ENCODE measurements around the gene NCOA7. TPM values are rescaled to one million over a fixed set of nuclear protein-coding genes. Genes with fewer than 3 reads are reported as not detected.
"Not testable (repeated sequence)": the region's sequence is repeated elsewhere in the genome, so short reads cannot be mapped to it uniquely, and the experiment has no call there.

Gene NCOA7
- total RNA-seq, 1 donor from 2014 or later: 33.4 TPM

- ATAC-seq (ENCODE audit: low read depth): no peak
- intact Hi-C loops (cut with micrococcal nuclease): loop anchor here (5.0 kb wide), 3 partner anchors 254 to 1964 kb away; partner anchors contain the start of genes NKAIN2 and TPD52L1
- H3K4me3 Mint-ChIP-seq: no peak overlapping the region
- H3K4me1 Mint-ChIP-seq: peaks cover 3% of the 10 kb centered on the region
- H3K27ac Mint-ChIP-seq: no peak overlapping the region
- no peak for TF ChIP-seq CTCF (IDR thresholded peaks at IDR 0.05)
- H3K36me3 Mint-ChIP-seq (ENCODE audit: low read depth): no peaks in the 10 kb centered on the region
- H3K9me3 Mint-ChIP-seq: no peaks in the 10 kb centered on the region
- peaks cover 24% of the 10 kb centered on the region for H3K27me3 Mint-ChIP-seq
- no peak for DNase-seq
- CTCF ChIA-PET: interaction anchor here (2.8 to 4.8 kb wide), 2 partner anchors 13 to 455 kb away, joined by 7 to 27 read pairs; no protein-coding TSS in a partner anchor
- POLR2A ChIA-PET: no interaction called here
These were observed 24.8 kb upstream of the NCOA7 start for GRCh38 chr6:125765944-125766343.

- no peak overlapping the region for H3K4me3 Mint-ChIP-seq
- peaks cover 3% of the 10 kb centered on the region for H3K4me1 Mint-ChIP-seq
- DNase-seq (no peak), ATAC-seq (ENCODE audit: low read depth) (no peak)
- H3K36me3 Mint-ChIP-seq (ENCODE audit: low read depth): no peaks in the 10 kb centered on the region
- CTCF ChIA-PET: interaction anchor here (1.8 to 4.8 kb wide), 3 partner anchors 13 to 455 kb away, joined by 3 to 27 read pairs (median 7); partner anchors contain the start of gene HINT3
- intact Hi-C loops (cut with micrococcal nuclease): loop anchor here (5.0 kb wide), 3 partner anchors 254 to 1964 kb away; partner anchors contain the start of genes NKAIN2 and TPD52L1
- POLR2A ChIA-PET: no interaction called here
- no peak for TF ChIP-seq CTCF (IDR thresholded peaks at IDR 0.05)
- H3K27ac Mint-ChIP-seq: no peak overlapping the region
- no peaks in the 10 kb centered on the region for H3K9me3 Mint-ChIP-seq
- H3K27me3 Mint-ChIP-seq: peaks cover 20% of the 10 kb centered on the region
These were observed 24.1 kb upstream of the NCOA7 start for GRCh38 chr6:125766641-125767040.

GRCh38 chr6:125769147-125769783 is 21.5 kb upstream of the NCOA7 start:
- TF ChIP-seq CTCF (IDR thresholded peaks at IDR 0.05): no peak
- Mint-ChIP-seq H3K4me1 (peaks cover 3% of the 10 kb centered on the region), H3K27ac (no peak overlapping the region), H3K4me3 (no peak overlapping the region), H3K27me3 (peaks cover 12% of the 10 kb centered on the region), H3K36me3 (ENCODE audit: low read depth) (no peaks in the 10 kb centered on the region), H3K9me3 (no peaks in the 10 kb centered on the region)
- intact Hi-C loops (cut with micrococcal nuclease): loop anchor here (1.0 to 5.0 kb wide), 7 partner anchors 16 to 1967 kb away; partner anchors contain the start of genes NKAIN2 and TPD52L1
- ChIA-PET POLR2A (no interaction called here), CTCF (interaction anchor here (1.0 to 4.8 kb wide), 5 partner anchors 10 to 458 kb away, joined by 3 to 27 read pairs (median 4); no protein-coding TSS in a partner anchor)
- no peak for ATAC-seq (ENCODE audit: low read depth)
- no peak for DNase-seq

GRCh38 chr6:125773387-125774341 is 17.1 kb upstream of the NCOA7 start:
- ChIA-PET POLR2A (no interaction called here), CTCF (interaction anchor here (1.1 to 1.2 kb wide), 2 partner anchors 460 to 463 kb away, joined by 3 read pairs; no protein-coding TSS in a partner anchor)
- H3K36me3 Mint-ChIP-seq (ENCODE audit: low read depth): no peaks in the 10 kb centered on the region
- intact Hi-C loops (cut with micrococcal nuclease): no loop called here
- H3K9me3 Mint-ChIP-seq: no peaks in the 10 kb centered on the region
- no peak for TF ChIP-seq CTCF (IDR thresholded peaks at IDR 0.05)
- peaks cover 3% of the 10 kb centered on the region for H3K4me1 Mint-ChIP-seq
- no peak for ATAC-seq (ENCODE audit: low read depth)
- no peaks in the 10 kb centered on the region for H3K27me3 Mint-ChIP-seq
- no peak for DNase-seq
- H3K27ac Mint-ChIP-seq: no peak overlapping the region
- no peak overlapping the region for H3K4me3 Mint-ChIP-seq

- intact Hi-C loops (cut with micrococcal nuclease); H3K9me3 Mint-ChIP-seq; DNase-seq; POLR2A ChIA-PET; ATAC-seq (ENCODE audit: low read depth); H3K27ac Mint-ChIP-seq; CTCF ChIA-PET; H3K4me3 Mint-ChIP-seq; H3K4me1 Mint-ChIP-seq; H3K36me3 Mint-ChIP-seq (ENCODE audit: low read depth); H3K27me3 Mint-ChIP-seq: not testable (repeated sequence)
These were observed 14.5 kb upstream of the NCOA7 start for GRCh38 chr6:125776107-125776826.

Data from activated B cell treated with CpG ODN at 0.5 μM for 24 hours (primary cell).